Caco-2 (cell line): ENCODE data around the gene CCS. TPM values are rescaled to one million over a fixed set of nuclear protein-coding genes. Genes with fewer than 3 reads are reported as not detected.

Experiments
- BruUV-seq: library from RNA; stranded (reverse); fragments of 400-500 nt; replicated peaks from 2 replicates; lab custom pipeline; 2021; lab: Mats Ljungman, UMichigan
- CTCF ChIA-PET: fragments of 300-600 bp; sonication (Branson Sonifier 250); formaldehyde crosslinking; loops from one replicate; lab custom pipeline; 2022; ENCODE audit warnings: antibody characterized with exemption; lab: Charles Lee
- POLR2A ChIA-PET: fragments of 300-600 bp; sonication (Branson Sonifier 250); formaldehyde crosslinking; loops from one replicate; lab custom pipeline; 2022; ENCODE audit warnings: antibody characterized with exemption; lab: Charles Lee
- DNase-seq, 2 experiments: peaks; one replicate each; pipeline versions ENCODE4 v3.0.0 to v3.0.0-alpha.2; 2020 to 2022
- H3K27me3 ChIP-seq: replicated peaks from 2 replicates; pipeline ENCODE4 v1.6.0; 2011; ENCODE audit warnings: low read length; ENCODE audit not compliant: control insufficient read depth, insufficient read depth
- H3K36me3 ChIP-seq: 2 replicates; pipeline ENCODE4 v1.5.1; 2011; ENCODE audit warnings: low read length; ENCODE audit not compliant: control insufficient read depth, insufficient read depth
- H3K4me1 ChIP-seq: fragments of 250-450 bp; sonication (Bioruptor Pico); 2 replicates; pipeline ENCODE4 v1.5.1; 2020; ENCODE audit warnings: mild to moderate bottlenecking
- H3K4me3 ChIP-seq: 2 replicates; pipeline ENCODE4 v1.5.1; 2011; ENCODE audit warnings: low read depth, mild to moderate bottlenecking, control low read depth, low read length
- H3K9me3 ChIP-seq: fragments of 250-450 bp; sonication (Bioruptor Pico); 2 replicates; pipeline ENCODE4 v1.5.1; 2020; ENCODE audit warnings: mild to moderate bottlenecking, moderate library complexity
- H3K27ac Mint-ChIP-seq: one replicate; pipeline ENCODE4 v1.8.0; 2022; ENCODE audit warnings: mixed read lengths; ENCODE audit not compliant: unreplicated experiment
- H3K27me3 Mint-ChIP-seq: one replicate; pipeline ENCODE4 v1.8.0; 2022; ENCODE audit warnings: mixed read lengths; ENCODE audit not compliant: insufficient read depth, unreplicated experiment
- H3K36me3 Mint-ChIP-seq: one replicate; pipeline ENCODE4 v1.8.0; 2022; ENCODE audit warnings: mild to moderate bottlenecking, mixed read lengths; ENCODE audit not compliant: insufficient read depth, unreplicated experiment
- H3K4me1 Mint-ChIP-seq: one replicate; pipeline ENCODE4 v1.8.0; 2022; ENCODE audit warnings: low read depth, mixed read lengths; ENCODE audit not compliant: unreplicated experiment
- H3K4me3 Mint-ChIP-seq: one replicate; pipeline ENCODE4 v1.8.0; 2022; ENCODE audit warnings: mild to moderate bottlenecking, moderate library complexity, mixed read lengths; ENCODE audit not compliant: unreplicated experiment
- H3K9me3 Mint-ChIP-seq: one replicate; pipeline ENCODE4 v1.8.0; 2022; ENCODE audit warnings: mixed read lengths; ENCODE audit not compliant: unreplicated experiment
- CTCF ChIP-seq, 2 experiments: fragments of 200-600 bp in 1 of 2; IDR thresholded peaks; 1 replicate in 1 of 2; 2 replicates in 1 of 2; pipeline versions ENCODE4 v1.5.1 to v1.8.0; 2011 to 2022; ENCODE audit warnings: antibody characterized with exemption in 1 of 2, control low read depth in 1 of 2, inconsistent platforms in 1 of 2, low read depth in 1 of 2, low read length in 1 of 2, mild to moderate bottlenecking in 1 of 2, moderate library complexity in 1 of 2; ENCODE audit not compliant: insufficient read depth in 1 of 2, severe bottlenecking in 1 of 2, unreplicated experiment in 1 of 2
- intact Hi-C: fragments of 100-400 bp; cut with micrococcal nuclease; formaldehyde crosslinking; loops from one replicate; pipeline ENCODE4 v1.10.0; 2022; ENCODE audit not compliant: unreplicated experiment
- total RNA-seq: library from RNA; stranded (reverse); gene quantifications from 2 replicates; pipeline ENCODE4 v1.2.3, GENCODE V29; 2022

Gene CCS
- total RNA-seq, 1 experiment from 2014 or later: 52.9 TPM

- Histone ChIP-seq H3K4me1 (no peaks in the 10 kb centered on the region), H3K4me3 (no peak overlapping the region), H3K36me3 (peaks cover 1% of the 10 kb centered on the region; the same call in 1 of the 2 replicates), H3K27me3 (no peaks in the 10 kb centered on the region), H3K9me3 (no peaks in the 10 kb centered on the region)
- Mint-ChIP-seq H3K4me1 (no peaks in the 10 kb centered on the region), H3K4me3 (no peak overlapping the region), H3K9me3 (no peaks in the 10 kb centered on the region), H3K27ac (no peak overlapping the region), H3K36me3 (peaks cover 30% of the 10 kb centered on the region), H3K27me3 (no peaks in the 10 kb centered on the region)
- DNase-seq: no peak
- intact Hi-C loops: no loop called here
- ChIA-PET CTCF (no interaction called here), POLR2A (interaction anchor here (1.0 kb wide), 2 partner anchors 16 to 17 kb away, joined by 3 read pairs; partner anchors contain the start of gene RBM14)
- no peak for TF ChIP-seq CTCF (IDR thresholded peaks at IDR 0.05; ENCODE audit: insufficient read depth in 1 of 2, low read depth in 1 of 2, low read length in 1 of 2, severe bottlenecking in 1 of 2, unreplicated experiment in 1 of 2)
- no TSS peak for BruUV-seq
Measured at GRCh38 chr11:66600219-66600618, 7.2 kb downstream of the CCS start.

- peaks cover 31% of the 10 kb centered on the region for H3K36me3 Mint-ChIP-seq
Measured at GRCh38 chr11:66600631-66601233, 7.7 kb downstream of the CCS start.

GRCh38 chr11:66603072-66603471 is 10.1 kb downstream of the CCS start:
- ChIA-PET POLR2A (no interaction called here), CTCF (interaction anchor here (0.6 kb wide), 1 partner anchor 384 kb away, joined by 4 read pairs; no protein-coding TSS in a partner anchor)

More at GRCh38 chr11:66600631-66601233, 7.7 kb downstream of the CCS start:
- Histone ChIP-seq H3K27me3 (no peaks in the 10 kb centered on the region), H3K36me3 (peaks cover 1% of the 10 kb centered on the region; the same call in 1 of the 2 replicates), H3K4me1 (no peaks in the 10 kb centered on the region), H3K4me3 (no peak overlapping the region), H3K9me3 (no peaks in the 10 kb centered on the region)
- CTCF ChIA-PET: interaction anchor here (1.1 kb wide), 1 partner anchor 39 kb away, joined by 3 read pairs; no protein-coding TSS in a partner anchor
- intact Hi-C loops: no loop called here
- Mint-ChIP-seq H3K9me3 (no peaks in the 10 kb centered on the region), H3K27ac (no peak overlapping the region), H3K4me1 (no peaks in the 10 kb centered on the region), H3K4me3 (no peak overlapping the region), H3K27me3 (no peaks in the 10 kb centered on the region)
- POLR2A ChIA-PET: interaction anchor here (1.0 kb wide), 1 partner anchor 15 kb away, joined by 3 read pairs; the partner anchor contains the start of gene RBM14
- TF ChIP-seq CTCF (IDR thresholded peaks at IDR 0.05; ENCODE audit: insufficient read depth in 1 of 2, low read depth in 1 of 2, low read length in 1 of 2, severe bottlenecking in 1 of 2, unreplicated experiment in 1 of 2): no peak
- BruUV-seq: no TSS peak
- DNase-seq: no peak

More at GRCh38 chr11:66603072-66603471, 10.1 kb downstream of the CCS start:
- H3K27me3 Mint-ChIP-seq: no peaks in the 10 kb centered on the region
- Histone ChIP-seq H3K9me3 (no peaks in the 10 kb centered on the region), H3K27me3 (no peaks in the 10 kb centered on the region), H3K4me1 (no peaks in the 10 kb centered on the region), H3K4me3 (no peak overlapping the region), H3K36me3 (0 out of 2 replicates have a peak, but pooled peaks cover 1% of the 10 kb centered on the region)
- peaks cover 32% of the 10 kb centered on the region for H3K36me3 Mint-ChIP-seq
- TF ChIP-seq CTCF (IDR thresholded peaks at IDR 0.05; ENCODE audit: insufficient read depth in 1 of 2, low read depth in 1 of 2, low read length in 1 of 2, severe bottlenecking in 1 of 2, unreplicated experiment in 1 of 2): no peak
- intact Hi-C loops: no loop called here
- no peak for DNase-seq
- BruUV-seq: no TSS peak
- no peaks in the 10 kb centered on the region for H3K4me1 Mint-ChIP-seq
- H3K4me3 Mint-ChIP-seq: no peak overlapping the region
- no peak overlapping the region for H3K27ac Mint-ChIP-seq
- H3K9me3 Mint-ChIP-seq: no peaks in the 10 kb centered on the region
